OCI-LY3 (cell line): Measurements from ENCODE around the gene SLC4A4.

ENCODE experiments used
- H2AFZ ChIP-seq: fragments of 200-600, 300-600 bp; shearing (Covaris generic); 2 replicates; pipeline ENCODE4 v1.6.0; 2014; ENCODE audit warnings: antibody characterized with exemption, low read depth, low read length
- H3K27ac ChIP-seq: fragments of 200-600, 300-600 bp; sonication (generic); 2 replicates; pipeline ENCODE4 v1.5.1; 2014; ENCODE audit warnings: mild to moderate bottlenecking, low read length, moderate library complexity, mixed read lengths
- H3K27me3 ChIP-seq: fragments of 200-600, 300-600 bp; sonication (generic); 2 replicates; pipeline ENCODE4 v1.6.1; 2014; ENCODE audit warnings: low read depth, low read length, mixed read lengths
- H3K36me3 ChIP-seq: fragments of 200-600, 300-600 bp; sonication (generic); replicated peaks from 2 replicates; pipeline ENCODE3; 2014; ENCODE audit warnings: low read depth, low read length, mixed read lengths
- H3K4me1 ChIP-seq: fragments of 300-600, 200-600 bp; sonication (generic); 2 replicates; pipeline ENCODE4 v1.6.1; 2014; ENCODE audit warnings: low read length, mixed read lengths
- H3K4me2 ChIP-seq: fragments of 200-600, 300-600 bp; sonication (generic); 2 replicates; pipeline ENCODE4 v1.6.1; 2014; ENCODE audit warnings: low read length, mixed read lengths
- H3K4me3 ChIP-seq: fragments of 300-600, 200-600 bp; sonication (generic); 2 replicates; pipeline ENCODE4 v1.5.1; 2014; ENCODE audit warnings: antibody characterized with exemption, mild to moderate bottlenecking, low read length, moderate library complexity
- H3K79me2 ChIP-seq: fragments of 300-600, 200-600 bp; shearing (Covaris generic); 2 replicates; pipeline ENCODE4 v1.6.1; 2014; ENCODE audit warnings: mild to moderate bottlenecking, low read length, mixed read lengths
- H3K9ac ChIP-seq: fragments of 300-600, 200-600 bp; shearing (Covaris generic); 2 replicates; pipeline ENCODE4 v1.6.0; 2014; ENCODE audit warnings: mild to moderate bottlenecking, low read length, moderate library complexity
- H3K9me3 ChIP-seq: fragments of 200-600, 300-600 bp; shearing (Covaris generic); 2 replicates; pipeline ENCODE4 v1.6.1; 2014; ENCODE audit warnings: low read length, mixed read lengths; ENCODE audit not compliant: insufficient read depth
- H4K20me1 ChIP-seq: fragments of 200-600, 300-600 bp; sonication (generic); 2 replicates; pipeline ENCODE4 v1.6.1; 2016; ENCODE audit warnings: low read length, mixed read lengths; ENCODE audit not compliant: insufficient read depth
- CTCF ChIP-seq: fragments of 200-600, 300-600 bp; sonication (generic); IDR thresholded peaks from 2 replicates; pipeline ENCODE4 v1.5.1; 2014; ENCODE audit warnings: antibody characterized with exemption, low read length, low read depth
- EZH2phosphoT487 ChIP-seq: fragments of 200-600 bp; shearing (Covaris generic); IDR thresholded peaks from 2 replicates; pipeline ENCODE4 v1.6.1; 2018; ENCODE audit warnings: antibody characterized with exemption, mixed run types, low read depth

The SLC4A4 gene

GRCh38 chr4:71338846-71339593 lies at the start of gene SLC4A4:
Gene SLC4A4 (plus strand): TSS chr4:71339020.
- Histone ChIP-seq H3K27me3 (peaks cover 17% of the 10 kb centered on the region), H3K79me2 (no peaks in the 10 kb centered on the region), H3K4me1 (peaks cover 9% of the 10 kb centered on the region), H3K4me3 (peak within 1 kb of the TSS; percentile 38), H3K36me3 (no peaks in the 10 kb centered on the region), H3K27ac (no peak within 1 kb of the TSS), H2AFZ (no peak within 1 kb of the TSS), H4K20me1 (no peaks in the 10 kb centered on the region), H3K4me2 (peak within 1 kb of the TSS; percentile 73), H3K9ac (no peak within 1 kb of the TSS), H3K9me3 (no peaks in the 10 kb centered on the region)
- TF ChIP-seq CTCF (no peak), EZH2phosphoT487 (no peak)

- Histone ChIP-seq H3K4me2 (no peak overlapping the region), H3K27ac (no peak overlapping the region), H3K4me3 (no peak overlapping the region), H3K27me3 (no peaks in the 10 kb centered on the region), H4K20me1 (no peaks in the 10 kb centered on the region), H3K4me1 (no peaks in the 10 kb centered on the region), H3K9ac (no peak overlapping the region), H2AFZ (no peak overlapping the region), H3K9me3 (no peaks in the 10 kb centered on the region), H3K79me2 (no peaks in the 10 kb centered on the region), H3K36me3 (no peaks in the 10 kb centered on the region)
- TF ChIP-seq EZH2phosphoT487 (no peak), CTCF (no peak)
Measured at GRCh38 chr4:71290074-71290473, 48.7 kb upstream of the SLC4A4 start.

GRCh38 chr4:71290476-71290875 lies 48.3 kb upstream of the SLC4A4 start:
- Histone ChIP-seq H3K36me3 (no peaks in the 10 kb centered on the region), H3K9me3 (no peaks in the 10 kb centered on the region), H3K27ac (no peak overlapping the region), H3K9ac (no peak overlapping the region), H2AFZ (no peak overlapping the region), H3K4me2 (no peak overlapping the region), H3K4me1 (no peaks in the 10 kb centered on the region), H3K4me3 (no peak overlapping the region), H4K20me1 (no peaks in the 10 kb centered on the region), H3K27me3 (no peaks in the 10 kb centered on the region), H3K79me2 (no peaks in the 10 kb centered on the region)
- TF ChIP-seq EZH2phosphoT487 (no peak), CTCF (no peak)

- Histone ChIP-seq H3K27me3 (no peaks in the 10 kb centered on the region), H3K9ac (no peak overlapping the region), H3K4me3 (no peak overlapping the region), H3K79me2 (no peaks in the 10 kb centered on the region), H3K9me3 (no peaks in the 10 kb centered on the region), H3K4me2 (no peak overlapping the region), H3K36me3 (no peaks in the 10 kb centered on the region), H2AFZ (no peak overlapping the region), H3K4me1 (no peaks in the 10 kb centered on the region), H4K20me1 (no peaks in the 10 kb centered on the region), H3K27ac (no peak overlapping the region)
- TF ChIP-seq EZH2phosphoT487 (no peak), CTCF (no peak)
Measured at GRCh38 chr4:71292228-71292627, 46.6 kb upstream of the SLC4A4 start.
